Fibroblast of lung (primary cell): ENCODE results near the gene MYO7A. TPM values are rescaled to one million over a fixed set of nuclear protein-coding genes. Genes with fewer than 3 reads are reported as not detected.

Experiments used
- DNase-seq, 2 donors: peaks; one replicate each; pipeline versions ENCODE4 v3.0.0 to v3.0.0-alpha.2; 2010; ENCODE audit warnings: low read depth in 2 of 2
- H2AFZ ChIP-seq: 2 replicates; pipeline ENCODE4 v1.5.1; 2012; ENCODE audit warnings: low read length, control low read depth, inconsistent platforms
- H3K27ac ChIP-seq: 2 replicates; pipeline ENCODE4 v1.5.1; 2011; ENCODE audit warnings: low read length, control low read depth; ENCODE audit not compliant: insufficient read depth
- H3K27me3 ChIP-seq: 2 replicates; pipeline ENCODE4 v1.5.1; 2011; ENCODE audit warnings: mild to moderate bottlenecking, low read length; ENCODE audit not compliant: control insufficient read depth, insufficient read depth
- H3K36me3 ChIP-seq: 2 replicates; pipeline ENCODE4 v1.5.1; 2011; ENCODE audit warnings: low read length; ENCODE audit not compliant: control insufficient read depth, insufficient read depth
- H3K4me1 ChIP-seq: 2 replicates; pipeline ENCODE4 v1.5.1; 2011; ENCODE audit warnings: low read length; ENCODE audit not compliant: control insufficient read depth, insufficient read depth; ENCODE audit errors: extremely low read depth
- H3K4me2 ChIP-seq: 2 replicates; pipeline ENCODE4 v1.5.1; 2011; ENCODE audit warnings: low read length, control low read depth; ENCODE audit not compliant: insufficient read depth; ENCODE audit errors: extremely low read depth
- H3K4me3 ChIP-seq, 4 experiments: fragments of 200-600 bp in 1 of 4; sonication (generic) in 1 of 4; replicated peaks in 1 of 4; 2 replicates each; pipeline ENCODE4 v1.5.1; 2011 to 2016; ENCODE audit warnings: low read length in 4 of 4, low read depth in 3 of 4, mild to moderate bottlenecking in 3 of 4, control low read depth in 2 of 4, inconsistent platforms in 1 of 4, mixed read lengths in 1 of 4; ENCODE audit not compliant: insufficient read depth in 1 of 4; ENCODE audit errors: control extremely low read depth in 1 of 4
- H3K79me2 ChIP-seq: 2 replicates; pipeline ENCODE4 v1.5.1; 2012; ENCODE audit warnings: mild to moderate bottlenecking, low read length, inconsistent platforms; ENCODE audit not compliant: control insufficient read depth, insufficient read depth
- H3K9ac ChIP-seq: 2 replicates; pipeline ENCODE4 v1.5.1; 2011; ENCODE audit warnings: mild to moderate bottlenecking, low read length, control low read depth; ENCODE audit not compliant: insufficient read depth
- H3K9me3 ChIP-seq: 2 replicates; pipeline ENCODE4 v1.5.1; 2012; ENCODE audit warnings: low read depth, low read length; ENCODE audit not compliant: control insufficient read depth, insufficient read depth
- H4K20me1 ChIP-seq: 2 replicates; pipeline ENCODE4 v1.5.1; 2011; ENCODE audit warnings: low read length; ENCODE audit not compliant: control insufficient read depth, insufficient read depth; ENCODE audit errors: extremely low read depth
- EZH2 ChIP-seq: IDR thresholded peaks from 2 replicates; pipeline ENCODE4 v1.5.1; 2012; ENCODE audit warnings: low read length, control low read depth, mild to moderate bottlenecking; ENCODE audit errors: missing control alignments
- polyA plus RNA-seq, 2 donors: library from polyadenylated mRNA; depleted of rRNA in 1 of 2; stranded (reverse) in 1 of 2; unstranded in 1 of 2; fragments of >200 nt; gene quantifications; 2 replicates each; pipeline ENCODE4 v1.2.1, GENCODE V29; 2011 to 2012; ENCODE audit warnings: missing spikeins in 1 of 2
- total RNA-seq: library from RNA; depleted of rRNA; stranded (reverse); fragments of >200 nt; gene quantifications from 2 replicates; pipeline ENCODE4 v1.2.1, GENCODE V29; 2014
- TF ChIP-seq, protein P1 (sequence below), 2 donors: IDR thresholded peaks in 1 of 2; conservative IDR thresholded peaks in 1 of 2; 1 replicate in 1 of 2; 2 replicates in 1 of 2; pipeline ENCODE4 v1.5.1; 2011 to 2012; ENCODE audit warnings: low read length in 2 of 2, control low read depth in 1 of 2, inconsistent platforms in 1 of 2, low read depth in 1 of 2, mild to moderate bottlenecking in 1 of 2

MYO7A gene
- total and polyA plus RNA-seq, 2 donors (not counting 1 experiment from before 2014, with no cell fraction given): 0.01 to 0.33 TPM

DNA sequence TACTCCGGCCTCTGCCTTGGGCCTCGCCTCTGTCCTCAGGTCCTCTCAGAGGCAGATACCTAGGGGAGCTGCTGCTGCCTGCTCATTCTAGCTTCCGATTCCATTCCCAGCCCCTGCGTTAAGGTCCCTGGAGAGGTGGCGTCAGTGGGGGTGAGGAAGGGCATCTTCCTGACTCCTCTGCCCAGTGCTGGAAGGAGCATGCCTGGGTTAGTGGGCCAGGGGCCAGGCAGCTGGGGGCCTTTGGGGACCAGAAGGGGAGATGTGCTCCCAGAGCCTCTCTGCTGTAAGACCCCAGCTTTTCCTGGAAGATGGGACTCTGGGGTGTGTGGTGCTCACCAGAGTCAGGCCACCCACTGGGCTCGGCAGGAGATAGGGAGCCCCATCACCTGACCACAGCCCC, 3.6 kb upstream of the MYO7A start:
- H3K36me3 ChIP-seq: peaks cover 9% of the 10 kb centered on the region
- no peak for TF ChIP-seq EZH2
- TF ChIP-seq, protein P1, sequence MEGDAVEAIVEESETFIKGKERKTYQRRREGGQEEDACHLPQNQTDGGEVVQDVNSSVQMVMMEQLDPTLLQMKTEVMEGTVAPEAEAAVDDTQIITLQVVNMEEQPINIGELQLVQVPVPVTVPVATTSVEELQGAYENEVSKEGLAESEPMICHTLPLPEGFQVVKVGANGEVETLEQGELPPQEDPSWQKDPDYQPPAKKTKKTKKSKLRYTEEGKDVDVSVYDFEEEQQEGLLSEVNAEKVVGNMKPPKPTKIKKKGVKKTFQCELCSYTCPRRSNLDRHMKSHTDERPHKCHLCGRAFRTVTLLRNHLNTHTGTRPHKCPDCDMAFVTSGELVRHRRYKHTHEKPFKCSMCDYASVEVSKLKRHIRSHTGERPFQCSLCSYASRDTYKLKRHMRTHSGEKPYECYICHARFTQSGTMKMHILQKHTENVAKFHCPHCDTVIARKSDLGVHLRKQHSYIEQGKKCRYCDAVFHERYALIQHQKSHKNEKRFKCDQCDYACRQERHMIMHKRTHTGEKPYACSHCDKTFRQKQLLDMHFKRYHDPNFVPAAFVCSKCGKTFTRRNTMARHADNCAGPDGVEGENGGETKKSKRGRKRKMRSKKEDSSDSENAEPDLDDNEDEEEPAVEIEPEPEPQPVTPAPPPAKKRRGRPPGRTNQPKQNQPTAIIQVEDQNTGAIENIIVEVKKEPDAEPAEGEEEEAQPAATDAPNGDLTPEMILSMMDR (conservative IDR thresholded peaks at IDR 0.05 in 1 of 2, IDR thresholded peaks at IDR 0.05 in 1 of 2; ENCODE audit: low read depth in 1 of 2, low read length in 2 of 2): no peak
- H3K4me1 ChIP-seq: no peaks in the 10 kb centered on the region
- H3K9me3 ChIP-seq: no peaks in the 10 kb centered on the region
- no peak overlapping the region for H3K9ac ChIP-seq
- DNase-seq: no peak
- no peaks in the 10 kb centered on the region for H3K79me2 ChIP-seq
- H3K27ac ChIP-seq: no peak overlapping the region
- H3K27me3 ChIP-seq: no peaks in the 10 kb centered on the region
- H2AFZ ChIP-seq: no peak overlapping the region
- no peak overlapping the region for H3K4me2 ChIP-seq
- no peaks in the 10 kb centered on the region for H4K20me1 ChIP-seq
- H3K4me3 ChIP-seq: no peak overlapping the region

DNA sequence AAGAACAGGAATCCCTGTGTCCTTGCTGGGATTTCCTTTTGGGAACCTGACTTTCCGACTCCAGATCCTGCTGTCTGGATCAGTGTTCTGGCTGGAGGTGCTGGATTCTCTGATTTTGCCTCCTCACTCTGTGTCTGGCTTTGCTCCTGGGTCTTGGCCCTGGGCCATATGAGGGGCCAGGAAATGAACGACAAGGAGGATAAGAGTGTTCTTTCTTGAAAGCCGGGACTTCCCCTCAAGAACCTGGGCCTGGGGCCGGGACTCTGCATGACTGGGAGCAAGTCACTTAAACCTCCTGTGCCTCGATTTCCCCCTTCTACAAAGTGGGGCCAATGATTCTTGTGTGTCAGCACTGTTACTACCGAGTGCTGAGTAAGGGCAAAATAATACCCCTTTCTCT, 2.9 kb upstream of the MYO7A start:
- Histone ChIP-seq H4K20me1 (no peaks in the 10 kb centered on the region), H3K9me3 (no peaks in the 10 kb centered on the region), H3K79me2 (no peaks in the 10 kb centered on the region), H3K27me3 (no peaks in the 10 kb centered on the region), H3K27ac (no peak overlapping the region), H3K4me2 (no peak overlapping the region), H3K9ac (no peak overlapping the region), H3K36me3 (peaks cover 9% of the 10 kb centered on the region), H3K4me1 (no peaks in the 10 kb centered on the region), H3K4me3 (no peak overlapping the region), H2AFZ (no peak overlapping the region)
- no peak for TF ChIP-seq EZH2
- TF ChIP-seq, protein P1 (conservative IDR thresholded peaks at IDR 0.05 in 1 of 2, IDR thresholded peaks at IDR 0.05 in 1 of 2; ENCODE audit: low read depth in 1 of 2, low read length in 2 of 2): no peak
- no peak for DNase-seq

DNA sequence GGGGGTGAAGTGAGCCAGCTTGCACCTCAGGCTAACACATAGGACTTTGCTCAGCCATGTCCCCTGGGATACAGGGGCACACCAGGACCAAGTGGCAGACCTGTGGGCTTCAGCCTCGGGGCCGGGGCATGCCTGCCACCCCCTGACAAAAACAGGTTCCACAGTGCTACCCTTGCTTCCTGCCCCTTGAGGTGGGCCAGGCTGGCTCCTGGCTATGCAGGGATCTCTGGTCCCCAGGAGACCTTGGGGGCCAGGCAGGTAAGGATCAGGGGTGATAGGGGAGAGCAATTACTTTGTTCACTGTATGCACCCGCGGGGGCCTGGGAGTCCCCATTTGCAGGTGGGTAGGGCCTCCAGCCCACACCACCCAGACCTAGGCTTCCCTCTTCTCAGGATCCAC, 2.4 kb upstream of the MYO7A start:
- no peak overlapping the region for H3K4me2 ChIP-seq
- no peak for DNase-seq
- no peaks in the 10 kb centered on the region for H4K20me1 ChIP-seq
- H3K9ac ChIP-seq: no peak overlapping the region
- H3K9me3 ChIP-seq: no peaks in the 10 kb centered on the region
- H3K27ac ChIP-seq: no peak overlapping the region
- H3K27me3 ChIP-seq: no peaks in the 10 kb centered on the region
- H2AFZ ChIP-seq: no peak overlapping the region
- no peaks in the 10 kb centered on the region for H3K79me2 ChIP-seq
- H3K36me3 ChIP-seq: peaks cover 7% of the 10 kb centered on the region
- no peak for TF ChIP-seq EZH2
- TF ChIP-seq, protein P1 (conservative IDR thresholded peaks at IDR 0.05 in 1 of 2, IDR thresholded peaks at IDR 0.05 in 1 of 2; ENCODE audit: low read depth in 1 of 2, low read length in 2 of 2): no peak
- no peaks in the 10 kb centered on the region for H3K4me1 ChIP-seq
- H3K4me3 ChIP-seq: no peak overlapping the region
